GM12878 (cell line): ENCODE results near the gene PNLDC1.

Experiments
- CBX5 ChIP-seq: sonication (generic); IDR thresholded peaks from 2 replicates; pipeline ENCODE4 v1.6.1; 2016; ENCODE audit warnings: low read depth, moderate library complexity, mild to moderate bottlenecking, inconsistent platforms
- EGR1 ChIP-seq, 2 experiments: IDR thresholded peaks; 1 replicate in 1 of 2; 2 replicates in 1 of 2; pipeline ENCODE4 v1.6.1; 2011 to 2012; ENCODE audit warnings: low read depth in 2 of 2, low read length in 2 of 2, borderline replicate concordance in 1 of 2, mild to moderate bottlenecking in 1 of 2, moderate library complexity in 1 of 2
- RAD21 ChIP-seq: IDR thresholded peaks from 2 replicates; pipeline ENCODE4 v1.6.1; 2011; ENCODE audit warnings: mild to moderate bottlenecking, low read depth, low read length, moderate library complexity; ENCODE audit not compliant: insufficient read depth
- TF ChIP-seq, protein P1 (sequence below): fragments of 450-650 bp; IDR thresholded peaks from 2 replicates; pipeline ENCODE4 v1.6.1; 2017; ENCODE audit warnings: low read depth, mild to moderate bottlenecking, moderate library complexity
- TF ChIP-seq, protein P2 (sequence below), 3 experiments: IDR thresholded peaks in 2 of 3; conservative IDR thresholded peaks in 1 of 3; 2 replicates each; pipeline ENCODE4 v1.5.1; 2011; ENCODE audit warnings: low read depth in 3 of 3, low read length in 3 of 3, mild to moderate bottlenecking in 3 of 3, control low read depth in 2 of 3, moderate library complexity in 2 of 3, inconsistent platforms in 1 of 3, mixed read lengths in 1 of 3; ENCODE audit not compliant: control insufficient read depth in 2 of 3, insufficient read depth in 1 of 3; ENCODE audit errors: extremely low read depth in 1 of 3
- TF ChIP-seq, protein P3 (sequence below): IDR thresholded peaks from 2 replicates; pipeline ENCODE4 v1.6.1; 2012; ENCODE audit warnings: low read depth, low read length, improper control_type of control experiment

DNA sequence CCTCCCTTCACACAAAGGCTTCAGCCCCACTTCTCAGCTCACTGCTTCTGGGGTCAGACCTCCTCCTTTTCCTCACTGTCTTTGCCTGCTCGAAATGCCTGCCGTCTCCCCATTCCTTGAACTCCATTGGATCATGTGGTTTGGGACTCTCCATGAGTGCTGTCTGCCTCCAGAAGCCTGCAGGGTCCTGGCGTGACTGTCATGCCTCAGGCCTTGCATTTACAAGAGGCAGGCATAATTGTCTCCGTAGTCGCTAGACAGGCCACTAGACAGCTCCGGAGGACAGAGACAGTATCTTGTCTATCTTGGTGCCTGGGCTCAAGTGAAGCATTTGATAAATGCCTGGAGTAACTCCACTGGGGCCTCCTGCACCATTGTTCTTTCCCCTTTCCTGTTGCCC, 15.3 kb downstream of the PNLDC1 start:
- TF ChIP-seq EGR1 (IDR thresholded peaks at IDR 0.05; ENCODE audit: borderline replicate concordance in 1 of 2, low read depth in 2 of 2, low read length in 2 of 2) = no peak
- TF ChIP-seq, protein P1, sequence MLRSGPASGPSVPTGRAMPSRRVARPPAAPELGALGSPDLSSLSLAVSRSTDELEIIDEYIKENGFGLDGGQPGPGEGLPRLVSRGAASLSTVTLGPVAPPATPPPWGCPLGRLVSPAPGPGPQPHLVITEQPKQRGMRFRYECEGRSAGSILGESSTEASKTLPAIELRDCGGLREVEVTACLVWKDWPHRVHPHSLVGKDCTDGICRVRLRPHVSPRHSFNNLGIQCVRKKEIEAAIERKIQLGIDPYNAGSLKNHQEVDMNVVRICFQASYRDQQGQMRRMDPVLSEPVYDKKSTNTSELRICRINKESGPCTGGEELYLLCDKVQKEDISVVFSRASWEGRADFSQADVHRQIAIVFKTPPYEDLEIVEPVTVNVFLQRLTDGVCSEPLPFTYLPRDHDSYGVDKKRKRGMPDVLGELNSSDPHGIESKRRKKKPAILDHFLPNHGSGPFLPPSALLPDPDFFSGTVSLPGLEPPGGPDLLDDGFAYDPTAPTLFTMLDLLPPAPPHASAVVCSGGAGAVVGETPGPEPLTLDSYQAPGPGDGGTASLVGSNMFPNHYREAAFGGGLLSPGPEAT = no peak
- TF ChIP-seq RAD21 = no peak
- TF ChIP-seq, protein P2, sequence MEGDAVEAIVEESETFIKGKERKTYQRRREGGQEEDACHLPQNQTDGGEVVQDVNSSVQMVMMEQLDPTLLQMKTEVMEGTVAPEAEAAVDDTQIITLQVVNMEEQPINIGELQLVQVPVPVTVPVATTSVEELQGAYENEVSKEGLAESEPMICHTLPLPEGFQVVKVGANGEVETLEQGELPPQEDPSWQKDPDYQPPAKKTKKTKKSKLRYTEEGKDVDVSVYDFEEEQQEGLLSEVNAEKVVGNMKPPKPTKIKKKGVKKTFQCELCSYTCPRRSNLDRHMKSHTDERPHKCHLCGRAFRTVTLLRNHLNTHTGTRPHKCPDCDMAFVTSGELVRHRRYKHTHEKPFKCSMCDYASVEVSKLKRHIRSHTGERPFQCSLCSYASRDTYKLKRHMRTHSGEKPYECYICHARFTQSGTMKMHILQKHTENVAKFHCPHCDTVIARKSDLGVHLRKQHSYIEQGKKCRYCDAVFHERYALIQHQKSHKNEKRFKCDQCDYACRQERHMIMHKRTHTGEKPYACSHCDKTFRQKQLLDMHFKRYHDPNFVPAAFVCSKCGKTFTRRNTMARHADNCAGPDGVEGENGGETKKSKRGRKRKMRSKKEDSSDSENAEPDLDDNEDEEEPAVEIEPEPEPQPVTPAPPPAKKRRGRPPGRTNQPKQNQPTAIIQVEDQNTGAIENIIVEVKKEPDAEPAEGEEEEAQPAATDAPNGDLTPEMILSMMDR (IDR thresholded peaks at IDR 0.05 in 2 of 3, conservative IDR thresholded peaks at IDR 0.05 in 1 of 3; ENCODE audit: control insufficient read depth in 2 of 3, extremely low read depth in 1 of 3, insufficient read depth in 1 of 3, low read depth in 3 of 3, low read length in 3 of 3) = no peak
- no peak for TF ChIP-seq CBX5
- TF ChIP-seq, protein P3, sequence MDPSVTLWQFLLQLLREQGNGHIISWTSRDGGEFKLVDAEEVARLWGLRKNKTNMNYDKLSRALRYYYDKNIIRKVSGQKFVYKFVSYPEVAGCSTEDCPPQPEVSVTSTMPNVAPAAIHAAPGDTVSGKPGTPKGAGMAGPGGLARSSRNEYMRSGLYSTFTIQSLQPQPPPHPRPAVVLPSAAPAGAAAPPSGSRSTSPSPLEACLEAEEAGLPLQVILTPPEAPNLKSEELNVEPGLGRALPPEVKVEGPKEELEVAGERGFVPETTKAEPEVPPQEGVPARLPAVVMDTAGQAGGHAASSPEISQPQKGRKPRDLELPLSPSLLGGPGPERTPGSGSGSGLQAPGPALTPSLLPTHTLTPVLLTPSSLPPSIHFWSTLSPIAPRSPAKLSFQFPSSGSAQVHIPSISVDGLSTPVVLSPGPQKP = no peak
